IMR-90 (cell line): ENCODE data around the gene SPTB. TPM values are rescaled to one million over a fixed set of nuclear protein-coding genes. Genes with fewer than 3 reads are reported as not detected.

Experiments
- ATAC-seq: fragments of 200-7000 bp; cut with Tn5 transposase; 2 replicates; pipeline ENCODE4 v1.9.1; 2020; ENCODE audit warnings: low read depth, mild to moderate bottlenecking, moderate library complexity
- BruUV-seq: library from RNA; stranded (reverse); fragments of 400-500 nt; replicated peaks from 2 replicates; lab custom pipeline; 2021; lab: Mats Ljungman, UMichigan
- CTCF ChIA-PET: fragments of 300-600 bp; formaldehyde crosslinking; extraction: SDS; loops from one replicate; lab custom pipeline; 2021; ENCODE audit warnings: antibody characterized with exemption; lab: Yijun Ruan, JAX
- POLR2A ChIA-PET: fragments of 300-600 bp; sonication (Branson Sonifier 250); formaldehyde crosslinking; loops from one replicate; lab custom pipeline; 2022; ENCODE audit warnings: antibody characterized with exemption; ENCODE audit not compliant: unreplicated experiment; lab: Charles Lee
- DNase-seq: peaks from one replicate; pipeline ENCODE4 v3.0.0; 2013
- H2AFZ ChIP-seq: replicated peaks from 2 replicates; pipeline ENCODE3; 2013; ENCODE audit warnings: low read length, mild to moderate bottlenecking; ENCODE audit not compliant: poor library complexity
- H2AK5ac ChIP-seq: 2 replicates; pipeline ENCODE4 v1.6.1; 2013; ENCODE audit warnings: low read depth, low read length, inconsistent platforms
- H2AK9ac ChIP-seq: replicated peaks from 2 replicates; pipeline ENCODE3; 2013; ENCODE audit warnings: mild to moderate bottlenecking, low read depth, low read length, moderate library complexity; ENCODE audit not compliant: poor library complexity
- H2BK120ac ChIP-seq: 2 replicates; pipeline ENCODE4 v1.6.1; 2013; ENCODE audit warnings: low read depth, low read length, inconsistent platforms
- H2BK15ac ChIP-seq: 3 replicates; pipeline ENCODE4 v1.6.1; 2013; ENCODE audit warnings: low read depth, low read length, inconsistent platforms
- H2BK20ac ChIP-seq: 2 replicates; pipeline ENCODE4 v1.6.1; 2013; ENCODE audit warnings: low read depth, mild to moderate bottlenecking, inconsistent platforms, low read length, moderate library complexity
- H2BK5ac ChIP-seq: 2 replicates; pipeline ENCODE4 v1.6.1; 2013; ENCODE audit warnings: mild to moderate bottlenecking, low read depth, low read length, inconsistent platforms; ENCODE audit not compliant: poor library complexity, severe bottlenecking
- H3K14ac ChIP-seq: replicated peaks from 2 replicates; pipeline ENCODE4 v1.6.1; 2013; ENCODE audit warnings: low read depth, low read length, inconsistent platforms
- H3K18ac ChIP-seq: 2 replicates; pipeline ENCODE4 v1.6.1; 2013; ENCODE audit warnings: low read depth, low read length, control low read depth
- H3K23ac ChIP-seq: 2 replicates; pipeline ENCODE4 v1.6.1; 2013; ENCODE audit warnings: low read depth, low read length, inconsistent platforms
- H3K27ac ChIP-seq: 2 replicates; pipeline ENCODE4 v1.5.1; 2013; ENCODE audit warnings: mild to moderate bottlenecking, control low read depth, low read length; ENCODE audit not compliant: insufficient read depth
- H3K27me3 ChIP-seq: 2 replicates; pipeline ENCODE4 v1.6.1; 2013; ENCODE audit warnings: low read length; ENCODE audit not compliant: control insufficient read depth, insufficient read depth
- H3K36me3 ChIP-seq: 2 replicates; pipeline ENCODE4 v1.6.1; 2013; ENCODE audit warnings: low read length, mixed read lengths; ENCODE audit not compliant: control insufficient read depth, insufficient read depth
- H3K4ac ChIP-seq: 2 replicates; pipeline ENCODE4 v1.6.1; 2013; ENCODE audit warnings: low read depth, low read length, inconsistent platforms
- H3K4me1 ChIP-seq: 2 replicates; pipeline ENCODE4 v1.6.1; 2013; ENCODE audit warnings: low read length, mixed read lengths; ENCODE audit not compliant: control insufficient read depth, insufficient read depth
- H3K4me2 ChIP-seq: 2 replicates; pipeline ENCODE4 v1.6.1; 2013; ENCODE audit warnings: low read depth, mild to moderate bottlenecking, control low read depth, low read length, moderate library complexity
- H3K4me3 ChIP-seq: 2 replicates; pipeline ENCODE4 v1.5.1; 2013; ENCODE audit warnings: low read depth, mild to moderate bottlenecking, control low read depth, low read length, moderate library complexity; ENCODE audit not compliant: insufficient read depth
- H3K56ac ChIP-seq: 2 replicates; pipeline ENCODE4 v1.6.1; 2013; ENCODE audit warnings: low read length, inconsistent platforms; ENCODE audit not compliant: insufficient read depth; ENCODE audit errors: extremely low read depth
- H3K79me1 ChIP-seq, 2 experiments: 2 replicates each; pipeline ENCODE4 v1.6.1; 2013; ENCODE audit warnings: low read length in 2 of 2, inconsistent platforms in 1 of 2, low read depth in 1 of 2
- H3K9ac ChIP-seq: 2 replicates; pipeline ENCODE4 v1.6.1; 2013; ENCODE audit warnings: low read depth, low read length, control low read depth
- H3K9me1 ChIP-seq: 2 replicates; pipeline ENCODE4 v1.6.1; 2013; ENCODE audit warnings: low read length, inconsistent platforms; ENCODE audit not compliant: insufficient read depth
- H3K9me3 ChIP-seq: 2 replicates; pipeline ENCODE4 v1.6.1; 2013; ENCODE audit warnings: low read length; ENCODE audit not compliant: control insufficient read depth, insufficient read depth
- H4K20me1 ChIP-seq: 2 replicates; pipeline ENCODE4 v1.6.1; 2013; ENCODE audit warnings: low read length, inconsistent platforms; ENCODE audit not compliant: insufficient read depth
- H4K5ac ChIP-seq: 2 replicates; pipeline ENCODE4 v1.6.1; 2013; ENCODE audit warnings: mild to moderate bottlenecking, low read depth, low read length, control low read depth
- H4K8ac ChIP-seq, 2 experiments: 2 replicates each; pipeline ENCODE4 v1.6.1; 2013; ENCODE audit warnings: low read depth in 2 of 2, low read length in 2 of 2, control low read depth in 1 of 2, inconsistent platforms in 1 of 2
- H4K91ac ChIP-seq: 2 replicates; pipeline ENCODE4 v1.6.1; 2013; ENCODE audit warnings: low read depth, low read length, inconsistent platforms; ENCODE audit not compliant: insufficient read depth
- RFX5 ChIP-seq: IDR thresholded peaks from 2 replicates; pipeline ENCODE4 v1.8.0; 2012; ENCODE audit warnings: low read depth, mild to moderate bottlenecking, low read length, moderate library complexity
- SMC3 ChIP-seq: fragments of 150-350 bp; IDR thresholded peaks from 2 replicates; pipeline ENCODE4 v1.6.1; 2016; ENCODE audit warnings: low read depth, mild to moderate bottlenecking, antibody characterized with exemption, low read length, moderate library complexity
- WGBS, 2 experiments: methylation state at CpG; one replicate each; pipeline versions ENCODE4 v1.1.5 to v1.1.7; 2013; ENCODE audit warnings: missing lambda C conversion rate in 2 of 2; ENCODE audit not compliant: insufficient read length in 1 of 2; ENCODE audit errors: extremely low coverage in 2 of 2; 5-methylcytosine and 5-hydroxymethylcytosine counted together
- dilution Hi-C: fragments of 300-500 bp; cut with HindIII; formaldehyde crosslinking; loops from one replicate; pipeline ENCODE4 v1.14.3; 2018; ENCODE audit warnings: low sequenced_read_pairs; ENCODE audit not compliant: unreplicated experiment
- in situ Hi-C: fragments of 300-500 bp; cut with MboI; formaldehyde crosslinking; loops from 3 replicates; pipeline ENCODE4 v1.14.3; 2019; ENCODE audit warnings: low sequenced_read_pairs, inconsistent platforms, mixed read lengths
- intact Hi-C: fragments of 100-400 bp; cut with micrococcal nuclease; formaldehyde crosslinking; loops from 2 replicates; pipeline ENCODE4 v1.10.0; 2022
- polyA plus RNA-seq, 3 experiments: library from polyadenylated mRNA; depleted of rRNA; stranded (reverse); fragments of >200 nt; gene quantifications; 2 replicates each; pipeline ENCODE4 v1.2.3, GENCODE V29; 2012; ENCODE audit warnings: low replicate concordance in 1 of 3
- total RNA-seq: library from RNA; depleted of rRNA; stranded (reverse); fragments of >200 nt; gene quantifications from 2 replicates; pipeline ENCODE4 v1.2.3, GENCODE V29; 2012

SPTB gene
- total and polyA plus RNA-seq, 2 of the 4 experiments (the other 2 are of a cell fraction), result under 0.01 to 0.07 TPM

DNA sequence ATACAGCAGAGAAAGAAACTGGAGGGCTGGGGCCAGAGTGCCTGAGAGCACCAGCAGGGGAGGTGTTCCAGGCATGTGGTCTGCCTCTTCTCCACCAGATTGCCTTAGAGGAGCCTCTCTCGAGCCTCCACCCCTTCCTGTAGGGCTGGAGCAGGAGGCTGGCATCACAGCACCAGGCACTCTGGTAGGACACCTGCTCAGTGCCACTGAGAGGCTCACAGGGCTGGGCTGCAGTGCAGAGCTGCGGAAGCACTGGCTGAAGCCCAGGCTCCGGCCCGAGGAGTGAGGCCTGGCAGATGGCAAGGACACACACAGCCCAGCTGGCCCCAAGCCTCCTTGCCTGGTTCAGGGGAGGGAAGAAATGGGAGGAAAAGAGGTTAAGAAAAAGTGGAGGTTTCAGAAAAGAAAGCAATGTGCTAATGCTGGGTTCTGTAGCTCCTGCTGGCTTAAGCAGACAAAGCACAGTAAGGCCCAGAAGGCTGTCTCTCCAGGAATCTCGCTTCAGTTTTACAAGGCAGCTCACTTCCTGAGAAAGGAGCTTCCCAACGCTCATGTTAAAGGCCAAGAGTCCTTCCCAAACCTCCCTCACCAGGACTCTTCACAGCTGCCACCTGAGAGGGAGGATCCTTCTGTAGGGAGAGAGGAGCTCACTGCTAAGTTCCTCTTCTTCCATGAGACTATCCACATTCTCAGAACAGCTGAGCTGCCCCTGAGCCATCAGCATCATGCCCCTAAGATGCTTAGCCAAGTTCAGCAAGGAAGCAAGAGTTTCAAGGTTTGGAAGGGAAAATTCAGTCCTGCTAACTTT, 23.8 kb downstream of the SPTB start:
- no peak overlapping the region for H3K4ac ChIP-seq
- CTCF ChIA-PET, result interaction anchor here (1.1 kb wide), 1 partner anchor 36 kb away, joined by 3 read pairs; no protein-coding TSS in a partner anchor
- no TSS peak for BruUV-seq
- 0 out of 2 replicates have a peak, but pooled peaks cover 3% of the 10 kb centered on the region for H3K9me1 ChIP-seq
- H3K4me3 ChIP-seq, result no peak overlapping the region
- in situ Hi-C loops, result no loop called here
- intact Hi-C loops, result no loop called here
- H3K27ac ChIP-seq, result no peak overlapping the region
- H3K9ac ChIP-seq, result no peak overlapping the region
- dilution Hi-C loops, result no loop called here
- H4K8ac ChIP-seq, result no peak overlapping the region
- 0 out of 2 replicates have a peak, but pooled peaks cover 2% of the 10 kb centered on the region for H3K9me3 ChIP-seq
- POLR2A ChIA-PET, result no interaction called here
- H3K18ac ChIP-seq, result no peak overlapping the region
- H2BK5ac ChIP-seq, result no peak overlapping the region
- H2AK5ac ChIP-seq, result no peak overlapping the region
- H2AFZ ChIP-seq, result no peak overlapping the region
- H3K4me2 ChIP-seq, result no peak overlapping the region
- H3K79me1 ChIP-seq, result no peaks in the 10 kb centered on the region
- H2BK20ac ChIP-seq, result no peak overlapping the region
- H2BK120ac ChIP-seq, result no peak overlapping the region
- no peak overlapping the region for H4K5ac ChIP-seq
- H3K14ac ChIP-seq, result no peak overlapping the region
- ATAC-seq (no peak), DNase-seq (no peak)
- 53% methylated on average over 3 of the region's 6 CpGs; no CpG with 5 or more reads in 1 of the 2 experiments for whole genome bisulfite sequencing, 2 experiments
- no peaks in the 10 kb centered on the region for H3K36me3 ChIP-seq
- H3K56ac ChIP-seq, result no peak overlapping the region
- peaks cover 66% of the 10 kb centered on the region for H3K27me3 ChIP-seq
- H2AK9ac ChIP-seq, result no peak overlapping the region
- no peaks in the 10 kb centered on the region for H3K4me1 ChIP-seq
- no peak overlapping the region for H2BK15ac ChIP-seq
- no peak overlapping the region for H3K23ac ChIP-seq
- H4K20me1 ChIP-seq, result no peaks in the 10 kb centered on the region
- no peak overlapping the region for H4K91ac ChIP-seq
- TF ChIP-seq RFX5, result no peak
- TF ChIP-seq SMC3, result no peak
